ENCODE measurements around the gene UPK3BL2.
"Not testable (repeated sequence)": the region's sequence is repeated elsewhere in the genome, so short reads cannot be mapped to it uniquely, and the experiment has no call there.

UPK3BL2 gene

GRCh38 chr7:102503141-102503540 is 40.4 kb downstream of the UPK3BL2 start:
- DNase-seq (ENCODE audit: extremely low spot score); CTCF ChIA-PET; POLR2A ChIA-PET: not testable (repeated sequence)

- POLR2A ChIA-PET; CTCF ChIA-PET; DNase-seq (ENCODE audit: extremely low spot score): not testable (repeated sequence)
Measured at GRCh38 chr7:102498321-102498720, 45.2 kb downstream of the UPK3BL2 start.

- DNase-seq (ENCODE audit: extremely low spot score); CTCF ChIA-PET; POLR2A ChIA-PET: not testable (repeated sequence)
Measured at GRCh38 chr7:102497308-102497707, 46.2 kb downstream of the UPK3BL2 start.

GRCh38 chr7:102496861-102497260 is 46.6 kb downstream of the UPK3BL2 start:
- POLR2A ChIA-PET, result not testable (repeated sequence)

GRCh38 chr7:102494473-102495149 is 48.9 kb downstream of the UPK3BL2 start:
- DNase-seq (ENCODE audit: extremely low spot score); CTCF ChIA-PET; POLR2A ChIA-PET: not testable (repeated sequence)

More at GRCh38 chr7:102496861-102497260, 46.6 kb downstream of the UPK3BL2 start:
- DNase-seq (ENCODE audit: extremely low spot score); CTCF ChIA-PET: not testable (repeated sequence)

- POLR2A ChIA-PET; CTCF ChIA-PET; DNase-seq (ENCODE audit: extremely low spot score): not testable (repeated sequence)
Measured at GRCh38 chr7:102494026-102494425, 49.5 kb downstream of the UPK3BL2 start.

- DNase-seq (ENCODE audit: extremely low spot score); POLR2A ChIA-PET; CTCF ChIA-PET: not testable (repeated sequence)
Measured at GRCh38 chr7:102493220-102493935, 50.1 kb downstream of the UPK3BL2 start.

- POLR2A ChIA-PET; DNase-seq (ENCODE audit: extremely low spot score); CTCF ChIA-PET: not testable (repeated sequence)
Measured at GRCh38 chr7:102490529-102491075, 52.9 kb downstream of the UPK3BL2 start.

Measured in HEK293T (cell line).